OCI-LY1 (cell line): ENCODE results near the gene PTPRD.

Source experiments
- EZH2 ChIP-seq: fragments of 200-600 bp; sonication (generic), shearing (Covaris generic); IDR thresholded peaks from 2 replicates; pipeline ENCODE4 v1.8.0; 2017; ENCODE audit warnings: borderline replicate concordance, mixed run types, mild to moderate bottlenecking, antibody characterized with exemption, low read length, moderate library complexity, mixed read lengths
- TF ChIP-seq, protein P1 (sequence below): fragments of 200-600 bp; sonication (generic), shearing (Covaris generic); IDR thresholded peaks from 2 replicates; pipeline ENCODE4 v1.5.1; 2017; ENCODE audit warnings: mild to moderate bottlenecking, antibody characterized with exemption, low read length, moderate library complexity, mixed read lengths

DNA sequence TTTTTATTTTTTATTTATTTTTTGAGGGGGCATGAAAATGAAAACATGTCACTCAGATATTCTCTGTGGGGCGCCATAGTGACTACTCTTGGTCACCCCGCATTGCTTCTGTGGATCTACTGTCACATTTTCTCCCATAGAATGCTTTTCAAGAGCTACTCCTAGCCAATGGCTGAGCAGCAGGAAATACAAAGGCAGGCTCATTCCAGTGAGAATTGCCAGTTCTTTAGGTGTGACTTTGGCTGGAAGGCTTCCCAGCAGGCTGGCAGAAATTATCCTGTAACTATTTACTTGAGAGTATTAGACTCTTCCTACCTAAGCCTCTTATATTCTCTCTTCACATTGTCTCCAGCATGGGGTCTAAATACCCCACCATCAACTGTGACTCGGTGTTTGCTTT lies 21.0 kb upstream of the PTPRD start:
- TF ChIP-seq, protein P1, sequence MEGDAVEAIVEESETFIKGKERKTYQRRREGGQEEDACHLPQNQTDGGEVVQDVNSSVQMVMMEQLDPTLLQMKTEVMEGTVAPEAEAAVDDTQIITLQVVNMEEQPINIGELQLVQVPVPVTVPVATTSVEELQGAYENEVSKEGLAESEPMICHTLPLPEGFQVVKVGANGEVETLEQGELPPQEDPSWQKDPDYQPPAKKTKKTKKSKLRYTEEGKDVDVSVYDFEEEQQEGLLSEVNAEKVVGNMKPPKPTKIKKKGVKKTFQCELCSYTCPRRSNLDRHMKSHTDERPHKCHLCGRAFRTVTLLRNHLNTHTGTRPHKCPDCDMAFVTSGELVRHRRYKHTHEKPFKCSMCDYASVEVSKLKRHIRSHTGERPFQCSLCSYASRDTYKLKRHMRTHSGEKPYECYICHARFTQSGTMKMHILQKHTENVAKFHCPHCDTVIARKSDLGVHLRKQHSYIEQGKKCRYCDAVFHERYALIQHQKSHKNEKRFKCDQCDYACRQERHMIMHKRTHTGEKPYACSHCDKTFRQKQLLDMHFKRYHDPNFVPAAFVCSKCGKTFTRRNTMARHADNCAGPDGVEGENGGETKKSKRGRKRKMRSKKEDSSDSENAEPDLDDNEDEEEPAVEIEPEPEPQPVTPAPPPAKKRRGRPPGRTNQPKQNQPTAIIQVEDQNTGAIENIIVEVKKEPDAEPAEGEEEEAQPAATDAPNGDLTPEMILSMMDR: no peak
- TF ChIP-seq EZH2: no peak
